Measurements from ENCODE around the gene PELI2.

DNA sequence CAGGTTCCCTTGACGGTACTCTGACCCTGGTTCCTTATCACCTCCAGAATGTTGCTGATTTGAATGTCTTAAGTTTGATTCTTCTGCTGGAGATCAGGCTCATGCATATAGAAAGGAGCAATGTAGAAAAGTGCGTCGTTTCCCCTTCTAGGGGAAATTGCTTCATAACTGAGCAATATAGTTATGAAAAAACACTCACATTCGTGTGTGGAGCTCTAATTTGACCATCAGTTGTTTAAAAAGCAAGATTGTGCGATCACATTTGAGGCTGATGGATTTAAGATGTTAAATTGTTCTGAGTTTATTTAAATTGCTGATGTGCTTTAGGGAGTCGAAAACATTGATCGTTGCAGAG lies 19.2 kb downstream of the PELI2 start:
- TF ChIP-seq, protein P1, sequence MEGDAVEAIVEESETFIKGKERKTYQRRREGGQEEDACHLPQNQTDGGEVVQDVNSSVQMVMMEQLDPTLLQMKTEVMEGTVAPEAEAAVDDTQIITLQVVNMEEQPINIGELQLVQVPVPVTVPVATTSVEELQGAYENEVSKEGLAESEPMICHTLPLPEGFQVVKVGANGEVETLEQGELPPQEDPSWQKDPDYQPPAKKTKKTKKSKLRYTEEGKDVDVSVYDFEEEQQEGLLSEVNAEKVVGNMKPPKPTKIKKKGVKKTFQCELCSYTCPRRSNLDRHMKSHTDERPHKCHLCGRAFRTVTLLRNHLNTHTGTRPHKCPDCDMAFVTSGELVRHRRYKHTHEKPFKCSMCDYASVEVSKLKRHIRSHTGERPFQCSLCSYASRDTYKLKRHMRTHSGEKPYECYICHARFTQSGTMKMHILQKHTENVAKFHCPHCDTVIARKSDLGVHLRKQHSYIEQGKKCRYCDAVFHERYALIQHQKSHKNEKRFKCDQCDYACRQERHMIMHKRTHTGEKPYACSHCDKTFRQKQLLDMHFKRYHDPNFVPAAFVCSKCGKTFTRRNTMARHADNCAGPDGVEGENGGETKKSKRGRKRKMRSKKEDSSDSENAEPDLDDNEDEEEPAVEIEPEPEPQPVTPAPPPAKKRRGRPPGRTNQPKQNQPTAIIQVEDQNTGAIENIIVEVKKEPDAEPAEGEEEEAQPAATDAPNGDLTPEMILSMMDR (IDR thresholded peaks at IDR 0.05) = no peak
- TF ChIP-seq POLR2A (IDR thresholded peaks at IDR 0.05) = no peak
